IPS-18c (cell line): Measurements from ENCODE around the gene GNB1L.
"Not testable (repeated sequence)": the region's sequence is repeated elsewhere in the genome, so short reads cannot be mapped to it uniquely, and the experiment has no call there.

ENCODE experiments used
- H3K4me3 ChIP-seq: 2 replicates; pipeline ENCODE4 v1.7.0; 2013; ENCODE audit warnings: low read depth, mild to moderate bottlenecking, low read length, moderate library complexity; ENCODE audit not compliant: insufficient read depth
- H3K9me3 ChIP-seq: one replicate; pipeline ENCODE4 v1.6.1; 2013; ENCODE audit warnings: mild to moderate bottlenecking, low read length, moderate library complexity; ENCODE audit not compliant: control insufficient read depth, insufficient read depth

Gene GNB1L

DNA sequence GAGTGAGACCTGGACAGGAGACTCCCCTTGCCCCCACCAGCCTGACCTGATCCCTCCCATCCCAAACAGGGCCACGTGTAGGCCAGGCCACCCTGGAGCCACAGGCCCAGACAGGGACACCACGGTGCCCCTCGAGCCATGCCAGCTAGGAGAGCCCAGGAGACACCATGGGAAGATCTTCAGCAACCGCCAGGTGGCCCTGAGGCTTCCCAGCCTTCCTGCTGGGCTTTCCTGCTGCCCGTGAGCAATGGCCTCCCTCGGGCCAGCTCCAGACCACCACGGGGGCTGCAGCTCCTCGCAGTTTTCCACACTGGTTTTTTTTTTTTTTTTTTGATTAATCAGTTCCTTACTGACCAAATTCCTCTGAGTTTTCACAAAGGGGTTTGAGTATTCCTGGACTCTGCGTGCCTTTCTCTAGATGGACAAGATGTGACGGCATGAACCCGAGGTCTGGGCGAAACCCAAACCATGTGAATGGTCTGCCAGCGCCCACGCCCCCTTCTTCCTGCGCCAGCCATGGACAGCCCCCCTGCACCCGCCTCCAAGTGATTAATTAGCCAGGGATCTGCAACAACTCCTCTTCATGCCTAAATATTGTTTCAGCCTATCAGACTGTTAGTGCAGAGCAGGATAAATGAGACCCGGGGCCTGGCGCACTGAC is 53.2 kb downstream of the GNB1L start:
- Histone ChIP-seq H3K9me3 (peaks cover 2% of the 10 kb centered on the region), H3K4me3 (no peak overlapping the region)

DNA sequence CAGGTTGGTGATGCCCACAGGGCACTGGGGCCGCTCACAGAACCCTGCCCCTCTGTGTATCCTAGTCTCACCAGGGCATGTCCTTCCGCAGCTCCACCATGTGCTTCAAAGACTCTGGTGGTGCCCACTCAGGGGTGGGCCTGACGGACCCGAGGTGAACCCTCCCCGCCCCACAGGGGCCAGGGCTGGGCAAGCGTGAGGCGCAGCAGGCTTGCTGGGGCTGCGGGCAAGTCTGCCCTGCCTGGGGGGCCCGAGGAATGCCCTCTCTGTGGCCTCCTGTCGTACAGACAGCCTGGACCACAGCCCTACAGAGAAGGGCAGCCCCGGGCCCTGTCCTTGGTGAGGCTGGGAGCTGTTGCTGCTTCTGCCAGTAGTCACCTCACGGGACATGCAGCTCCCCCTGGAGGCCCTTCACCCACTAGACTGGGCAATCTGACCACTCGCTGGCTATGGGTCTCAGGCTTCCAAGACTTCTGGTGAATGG is 53.9 kb downstream of the GNB1L start:
- peaks cover under 1% of the 10 kb centered on the region for H3K9me3 ChIP-seq
- H3K4me3 ChIP-seq = no peak overlapping the region

DNA sequence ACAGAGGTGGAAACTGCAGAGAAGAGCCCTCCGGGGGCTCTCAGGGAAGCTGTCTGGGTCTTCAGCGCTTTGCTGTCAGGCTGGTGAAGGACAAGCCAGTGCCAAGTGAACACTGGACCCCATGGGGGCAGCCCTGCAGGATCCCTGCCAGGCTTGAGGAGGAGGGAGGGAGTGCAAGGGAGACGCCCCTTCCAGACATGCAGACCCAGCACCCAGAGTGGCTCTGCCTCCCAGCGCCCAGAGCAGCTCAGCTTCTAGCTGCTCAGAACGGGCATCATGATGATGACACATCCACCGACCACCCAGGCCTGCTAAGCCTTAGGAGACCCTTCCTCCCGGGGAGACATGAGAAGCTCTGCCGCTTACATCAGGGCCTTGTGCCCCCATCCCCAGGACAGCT is 54.4 kb downstream of the GNB1L start:
- Histone ChIP-seq H3K4me3 (no peak overlapping the region), H3K9me3 (no peaks in the 10 kb centered on the region)

DNA sequence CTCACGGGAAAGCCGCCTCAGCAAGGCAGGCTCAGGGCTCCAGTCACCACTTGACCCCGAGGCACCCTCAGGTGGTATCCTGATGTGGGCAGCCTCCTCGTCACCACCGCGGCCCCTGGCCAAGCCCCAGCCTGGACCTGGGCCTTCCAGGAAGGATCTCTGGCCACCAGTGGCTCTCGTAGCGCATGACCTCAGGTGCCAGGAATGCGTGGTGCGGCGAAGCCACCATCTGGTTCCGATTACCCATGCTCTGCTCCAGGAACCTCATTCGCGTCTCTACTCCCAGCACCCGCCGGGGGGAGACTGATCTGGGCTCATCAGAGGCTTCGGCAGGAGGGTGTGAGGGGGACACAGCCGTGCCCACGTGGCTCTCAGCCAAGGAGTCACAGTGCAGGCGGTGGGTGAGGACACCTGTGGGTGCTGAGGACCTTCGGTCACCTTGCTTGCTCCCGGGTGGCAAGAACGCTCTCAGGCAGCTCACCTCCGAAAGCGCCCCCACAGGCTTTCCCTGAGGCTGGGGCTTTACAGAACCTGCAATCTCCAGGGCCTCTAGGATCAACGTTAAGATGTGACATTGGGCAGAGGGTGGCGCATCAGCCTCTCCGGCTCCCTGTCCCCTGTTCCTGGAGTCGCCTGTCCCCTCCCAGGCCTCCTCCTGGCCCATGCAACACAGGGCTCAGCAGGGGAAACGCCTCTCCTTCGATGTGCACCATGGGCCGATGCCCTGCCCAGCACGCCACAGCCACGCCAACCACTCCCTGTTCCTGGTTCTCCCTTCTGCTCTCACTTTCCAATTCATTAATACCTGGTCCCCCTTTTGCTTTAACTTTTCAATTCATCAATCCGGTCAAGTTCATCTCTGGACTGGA is 55.1 kb downstream of the GNB1L start:
- Histone ChIP-seq H3K4me3 (no peak overlapping the region), H3K9me3 (no peaks in the 10 kb centered on the region)

DNA sequence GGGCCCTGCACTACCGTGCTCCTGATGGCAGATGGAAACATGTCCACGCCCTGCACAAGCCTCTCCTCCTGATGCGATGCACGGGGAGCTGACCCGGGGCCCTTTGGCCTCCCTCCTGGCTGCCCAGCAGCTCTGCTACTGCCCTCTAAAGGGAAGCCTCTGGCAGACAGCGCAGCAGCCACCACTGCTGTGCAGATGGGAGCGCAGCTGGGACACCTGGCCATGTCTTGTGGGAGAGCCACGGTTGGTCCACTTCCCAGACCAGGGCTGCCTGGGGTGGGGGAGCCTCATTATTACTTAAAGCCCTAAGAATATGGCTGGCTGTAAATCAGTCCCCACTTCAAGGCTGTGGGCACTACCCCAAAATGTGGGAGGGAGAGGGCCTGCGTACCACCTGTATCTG is 55.8 kb downstream of the GNB1L start:
- no peaks in the 10 kb centered on the region for H3K9me3 ChIP-seq
- no peak overlapping the region for H3K4me3 ChIP-seq

DNA sequence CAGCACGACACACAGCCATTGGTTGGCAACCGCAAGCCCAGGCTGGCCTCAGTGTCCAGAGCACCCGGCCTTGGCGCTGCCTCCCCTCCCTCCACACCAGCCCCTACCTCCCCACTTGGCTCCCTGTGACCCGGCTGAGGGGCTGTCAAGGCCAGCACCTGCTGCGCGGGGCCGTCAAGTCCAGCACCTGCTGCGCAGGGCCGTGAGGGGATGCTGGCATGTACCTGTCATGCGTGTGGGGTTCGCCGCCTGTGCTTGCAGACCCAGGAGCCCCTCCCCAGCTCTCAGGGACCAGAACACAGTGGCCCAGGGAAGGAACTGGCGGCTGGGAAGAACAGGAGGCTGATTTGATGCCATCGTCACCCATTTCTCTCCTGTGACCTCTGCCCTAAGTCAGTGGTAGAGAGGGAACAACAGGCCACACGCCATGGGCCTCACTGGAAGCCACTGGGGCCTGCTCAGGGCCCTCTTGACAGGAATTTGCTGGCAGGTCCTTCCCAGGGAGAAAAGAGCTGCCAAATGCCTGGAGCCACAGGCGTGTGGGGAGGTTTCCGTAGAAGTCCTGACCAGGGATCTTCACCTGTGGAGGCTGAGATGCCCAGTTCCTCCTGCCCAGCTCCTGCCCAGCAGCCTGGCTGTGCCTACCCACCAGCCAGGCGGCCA is 56.5 kb downstream of the GNB1L start:
- Histone ChIP-seq H3K4me3 (no peak overlapping the region), H3K9me3 (no peaks in the 10 kb centered on the region)

DNA sequence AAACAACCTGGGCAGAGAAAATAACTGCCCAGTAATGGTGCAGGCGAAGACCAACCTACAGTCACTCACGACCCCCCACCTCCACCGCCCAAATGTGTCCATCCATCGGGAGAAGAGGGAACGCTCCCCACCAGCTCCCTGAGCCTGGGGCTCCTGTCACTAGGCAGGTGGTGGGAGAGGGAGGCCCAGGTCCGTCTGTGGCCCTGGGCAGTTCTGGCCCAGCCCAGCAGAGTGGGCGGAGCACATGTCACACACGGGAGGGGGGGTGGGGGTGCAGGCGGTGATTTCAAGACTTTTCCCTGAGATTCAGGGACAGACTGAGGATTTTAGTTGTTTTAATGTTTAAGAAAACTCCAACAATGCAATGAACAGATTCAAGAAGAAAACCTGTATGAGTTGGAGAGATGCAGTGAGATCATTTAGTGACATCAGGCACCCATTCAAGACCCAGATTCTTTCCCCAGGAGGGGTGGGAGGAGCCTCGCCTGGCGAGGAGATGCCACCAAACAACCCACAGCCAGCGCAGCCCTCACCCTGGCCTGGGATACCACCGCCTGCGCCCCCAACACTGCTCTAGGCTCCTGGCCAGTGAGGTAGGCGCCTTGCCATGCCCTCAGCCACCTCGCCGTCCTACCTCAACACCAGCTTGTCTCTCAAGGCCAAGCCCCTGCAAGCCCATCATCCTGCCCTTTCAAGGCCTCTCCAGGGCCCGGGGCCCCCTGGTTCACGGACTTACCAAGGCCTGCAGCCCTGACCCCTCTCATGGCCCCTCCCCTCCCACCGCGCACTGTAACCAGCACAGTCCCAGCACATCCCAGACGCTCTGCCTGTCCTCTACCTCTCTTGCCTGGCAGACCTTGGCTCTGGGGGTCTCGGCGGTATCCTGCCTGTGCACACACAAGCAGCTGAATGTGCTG is 57.3 kb downstream of the GNB1L start:
- H3K9me3 ChIP-seq = no peaks in the 10 kb centered on the region
- no peak overlapping the region for H3K4me3 ChIP-seq

DNA sequence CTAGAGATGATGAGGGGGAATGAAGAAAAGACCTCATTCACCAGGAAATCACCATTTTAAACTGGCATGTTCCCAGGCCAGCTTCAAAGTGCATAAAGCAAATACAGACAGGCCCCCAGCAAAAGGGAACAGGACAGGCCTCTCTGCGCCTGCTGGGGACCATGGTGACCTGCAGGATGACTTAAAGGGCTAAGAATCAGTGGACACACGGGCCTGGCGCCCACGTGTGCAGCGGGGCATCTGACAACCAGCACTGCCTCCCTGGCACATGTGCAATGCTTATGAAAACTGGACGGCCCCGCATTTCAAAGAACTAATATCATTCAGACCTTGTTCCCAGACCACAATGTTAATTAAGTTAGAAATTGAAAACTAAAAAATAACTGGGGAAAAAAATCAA is 58.5 kb downstream of the GNB1L start:
- H3K9me3 ChIP-seq = no peaks in the 10 kb centered on the region

DNA sequence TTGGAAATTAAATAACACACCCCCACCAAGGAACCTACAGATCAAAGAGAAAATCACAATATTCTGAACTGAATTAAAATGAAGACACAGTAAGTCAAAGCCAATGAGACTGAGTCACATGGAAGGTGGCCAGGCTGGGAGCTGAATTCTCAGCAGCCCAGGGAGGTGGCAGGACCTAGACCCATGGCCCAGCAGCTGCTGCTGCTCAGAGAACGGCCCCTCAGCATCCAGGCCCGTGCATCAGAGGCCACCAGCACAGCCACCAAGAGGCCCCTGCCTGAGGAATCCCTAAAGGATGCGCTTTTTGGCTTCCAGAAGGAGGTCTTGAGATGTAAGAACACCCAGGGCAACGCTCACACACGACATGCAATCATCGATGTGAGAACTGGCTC is 59.1 kb downstream of the GNB1L start:
- H3K9me3 ChIP-seq = no peaks in the 10 kb centered on the region
- H3K4me3 ChIP-seq = no peak overlapping the region

More for the DNA sequence above, 58.5 kb downstream of the GNB1L start:
- no peak overlapping the region for H3K4me3 ChIP-seq

DNA sequence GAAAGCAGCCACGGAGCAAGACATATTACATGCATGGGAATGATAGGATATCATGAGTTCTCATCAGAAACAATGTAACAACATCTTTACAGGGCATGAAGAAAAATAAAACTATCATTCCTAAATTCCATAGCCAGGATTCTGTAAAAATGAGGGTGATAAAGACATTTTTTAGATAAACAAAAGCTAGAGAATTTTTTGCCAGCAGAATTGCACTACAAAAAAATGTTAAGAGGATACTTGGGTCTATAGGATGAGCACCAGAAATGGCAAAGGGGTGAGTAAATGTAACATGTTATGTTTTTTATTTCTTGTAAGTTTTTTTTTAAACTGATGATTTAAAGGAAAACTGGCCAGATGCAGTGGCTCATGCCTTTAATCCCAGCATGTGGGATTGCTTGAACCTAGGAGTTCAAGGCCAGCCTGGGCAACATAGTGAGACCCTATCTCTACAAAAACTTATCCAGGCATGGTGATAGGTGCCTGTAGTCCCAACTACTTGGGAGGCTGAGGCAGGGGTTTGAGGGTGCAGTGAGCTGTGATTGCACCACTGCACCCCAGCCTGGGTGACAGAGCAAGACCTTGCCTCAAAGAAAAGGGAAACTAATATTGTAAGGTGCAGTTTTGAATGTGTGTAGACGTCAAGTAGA is 60.9 kb downstream of the GNB1L start:
- Histone ChIP-seq H3K4me3 (no peak overlapping the region), H3K9me3 (peaks cover 2% of the 10 kb centered on the region)

DNA sequence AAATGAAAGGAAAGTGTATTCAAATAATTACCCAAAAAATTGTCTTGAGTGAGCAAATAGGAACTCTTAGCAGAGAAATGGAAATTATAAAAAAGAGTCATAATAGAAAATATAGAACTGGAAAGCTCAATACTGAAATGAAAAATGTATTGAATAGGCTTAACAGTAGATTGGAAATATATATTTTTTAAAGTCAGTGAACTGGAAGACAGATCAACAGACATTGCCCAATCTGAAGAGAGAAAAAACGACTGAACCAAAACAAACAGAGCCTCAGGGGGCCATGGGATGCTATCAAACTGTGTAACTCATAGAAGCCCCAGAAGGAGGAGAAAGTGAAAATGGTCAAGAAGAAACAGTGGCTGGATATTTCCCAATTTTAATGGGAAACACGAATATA is 61.5 kb downstream of the GNB1L start:
- peaks cover 2% of the 10 kb centered on the region for H3K9me3 ChIP-seq
- H3K4me3 ChIP-seq = no peak overlapping the region

DNA sequence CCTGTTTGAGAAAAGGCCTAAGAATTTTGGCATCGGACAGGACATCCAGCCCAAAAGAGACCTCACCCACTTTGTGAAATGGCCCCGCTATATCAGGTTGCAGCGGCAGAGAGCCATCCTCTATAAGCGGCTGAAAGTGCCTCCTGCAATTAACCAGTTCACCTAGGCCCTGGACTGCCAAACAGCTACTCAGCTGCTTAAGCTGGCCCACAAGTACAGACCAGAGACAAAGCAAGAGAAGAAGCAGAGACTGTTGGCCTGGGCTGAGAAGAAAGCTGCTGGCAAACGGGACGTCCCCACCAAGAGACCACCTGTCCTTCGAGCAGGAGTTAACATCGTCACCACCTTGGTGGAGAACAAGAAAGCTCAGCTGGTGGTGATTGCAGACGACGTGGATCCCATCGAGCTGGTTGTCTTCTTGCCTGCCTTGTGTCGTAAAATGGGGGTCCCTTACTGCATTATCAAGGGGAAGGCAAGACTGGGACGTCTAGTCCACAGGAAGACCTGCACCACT is 62.2 kb downstream of the GNB1L start:
- not testable (repeated sequence) for H3K9me3 ChIP-seq, H3K4me3 ChIP-seq

DNA sequence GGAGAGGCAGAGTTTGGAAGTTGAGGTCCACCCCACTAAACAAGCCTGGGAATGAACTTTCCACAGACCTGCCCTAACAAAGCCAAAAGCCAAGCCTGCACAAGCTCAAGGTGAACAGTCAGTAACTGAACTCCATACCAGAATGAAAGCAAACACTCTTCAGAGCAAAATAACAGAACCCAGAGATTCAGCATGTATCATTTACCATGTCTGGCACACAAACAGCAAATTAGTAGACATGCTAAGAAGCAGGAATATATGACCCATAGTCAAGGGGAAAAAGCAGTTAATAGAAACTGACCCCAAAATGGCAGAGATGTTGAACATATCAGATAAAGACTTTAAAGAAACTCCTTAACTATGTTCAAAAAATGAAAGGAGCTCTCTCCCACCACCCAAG is 62.8 kb downstream of the GNB1L start:
- no peak overlapping the region for H3K4me3 ChIP-seq
- peaks cover 2% of the 10 kb centered on the region for H3K9me3 ChIP-seq

DNA sequence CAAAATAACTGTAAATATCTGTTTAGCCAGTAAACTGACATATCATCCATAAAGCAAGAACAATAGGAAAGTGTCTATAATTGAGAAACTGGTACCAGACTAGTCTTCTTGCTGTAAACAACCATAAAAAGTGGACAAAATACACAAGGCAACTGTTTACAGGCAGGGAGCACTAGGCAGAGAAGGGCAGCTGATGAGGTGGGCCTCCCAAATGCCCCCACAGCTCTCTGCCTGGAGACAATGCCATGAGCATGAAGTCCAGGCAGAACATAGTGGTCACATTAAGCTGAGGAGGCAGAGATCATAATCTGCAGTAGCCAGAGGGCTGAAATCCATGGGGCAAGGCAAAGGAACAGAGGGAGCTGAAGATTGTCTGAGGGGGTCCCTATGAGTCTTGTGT is 63.4 kb downstream of the GNB1L start:
- H3K4me3 ChIP-seq = no peak overlapping the region
- peaks cover 2% of the 10 kb centered on the region for H3K9me3 ChIP-seq

DNA sequence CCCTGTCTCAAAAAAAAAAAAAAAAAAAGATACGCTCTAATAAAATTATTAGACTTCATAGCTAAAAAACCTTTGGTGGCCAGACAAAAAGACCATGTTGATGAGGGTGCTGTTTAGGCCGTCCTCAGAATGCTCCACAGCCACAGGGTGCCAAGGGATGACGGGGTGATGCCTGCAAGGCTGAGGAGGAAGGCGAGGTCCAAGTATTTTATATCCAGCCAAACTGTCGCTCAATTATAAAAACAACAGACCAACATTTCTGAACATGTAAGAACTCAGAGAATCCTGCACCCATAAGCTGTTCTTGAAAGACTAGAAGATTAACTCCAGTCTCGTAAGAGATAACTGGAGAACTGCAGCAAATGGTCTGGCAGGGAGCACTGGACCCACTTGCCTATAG is 64.8 kb downstream of the GNB1L start:
- no peak overlapping the region for H3K4me3 ChIP-seq

DNA sequence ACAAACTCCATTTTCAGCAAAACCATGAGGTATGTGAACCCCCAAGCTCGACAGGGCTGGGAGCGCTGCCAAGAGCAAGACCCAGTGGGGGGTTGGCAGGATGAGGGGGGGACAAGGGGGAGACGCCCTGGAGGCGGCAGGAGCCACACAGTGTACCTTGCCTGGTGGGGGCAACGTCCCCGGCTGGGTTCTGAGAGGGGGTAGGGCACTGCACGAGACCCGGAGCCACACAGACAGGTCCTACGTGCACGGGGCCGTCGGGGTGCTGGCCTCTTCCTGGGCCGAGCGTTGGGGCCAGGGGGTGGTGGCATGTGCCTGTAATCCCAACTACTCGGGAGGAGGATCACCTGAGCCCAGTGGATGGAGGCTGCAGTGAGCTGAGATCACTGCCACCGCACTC is 65.3 kb downstream of the GNB1L start:
- no peak overlapping the region for H3K4me3 ChIP-seq

More for the DNA sequence above, 64.8 kb downstream of the GNB1L start:
- H3K9me3 ChIP-seq = peaks cover 2% of the 10 kb centered on the region

More for the DNA sequence above, 65.3 kb downstream of the GNB1L start:
- peaks cover 2% of the 10 kb centered on the region for H3K9me3 ChIP-seq
